Pericardium fibroblast (primary cell): ENCODE data around the gene KIF23. TPM values are rescaled to one million over a fixed set of nuclear protein-coding genes. Genes with fewer than 3 reads are reported as not detected.

Experiments
- total RNA-seq: library from RNA; depleted of rRNA; stranded (reverse); fragments of >200 nt; gene quantifications from 2 replicates; pipeline ENCODE4 v1.2.3, GENCODE V29; 2015

Gene KIF23
- 3.5 and 3.7 TPM in 2 replicates for total RNA-seq

DNA sequence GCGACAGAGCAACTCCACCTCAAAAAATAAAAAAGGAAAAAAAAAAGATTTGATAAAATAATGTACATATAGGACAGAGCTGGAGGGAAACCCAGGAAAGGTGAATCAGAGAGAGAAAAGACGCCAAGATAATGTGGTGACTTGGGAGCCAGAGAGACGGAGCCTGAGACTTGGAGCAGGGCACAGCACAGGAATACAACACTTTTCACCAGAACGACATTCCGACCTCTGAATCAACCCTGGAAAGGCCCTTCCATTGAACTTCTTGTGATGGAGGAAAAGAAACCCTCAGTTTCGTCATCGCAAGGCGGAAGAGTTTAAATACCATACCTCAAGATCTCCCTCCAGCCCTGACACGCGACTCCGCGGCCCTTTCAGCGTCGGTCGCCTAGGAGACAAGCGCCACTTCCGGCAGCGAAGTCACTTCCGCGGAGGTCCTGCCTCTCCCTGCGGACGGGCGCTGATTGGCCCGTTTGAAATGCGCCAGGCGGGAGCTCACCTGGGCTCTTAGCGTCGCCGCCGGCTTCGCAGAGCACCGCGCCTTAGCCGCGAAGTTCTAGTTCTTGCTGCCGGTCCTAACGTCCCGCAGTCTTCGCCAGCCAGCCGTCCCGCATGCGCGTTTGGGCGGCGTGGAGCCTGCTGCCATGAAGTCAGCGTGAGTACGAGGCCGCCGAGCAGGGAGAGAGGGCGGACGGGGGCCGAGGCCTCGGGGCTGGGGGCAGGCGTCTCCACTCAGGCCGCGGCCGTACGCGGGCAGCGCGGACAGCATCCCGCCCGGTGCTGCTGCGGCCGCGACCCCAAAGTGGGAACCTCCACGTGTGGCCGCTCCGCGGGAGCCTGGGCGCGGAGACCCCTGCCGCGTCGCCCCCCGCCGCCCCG is at the start of gene KIF23:
KIF23 (plus strand) TSS at position 528 of the 879 bp plus-strand sequence; CDS start at position 645, 117 bp downstream.

DNA sequence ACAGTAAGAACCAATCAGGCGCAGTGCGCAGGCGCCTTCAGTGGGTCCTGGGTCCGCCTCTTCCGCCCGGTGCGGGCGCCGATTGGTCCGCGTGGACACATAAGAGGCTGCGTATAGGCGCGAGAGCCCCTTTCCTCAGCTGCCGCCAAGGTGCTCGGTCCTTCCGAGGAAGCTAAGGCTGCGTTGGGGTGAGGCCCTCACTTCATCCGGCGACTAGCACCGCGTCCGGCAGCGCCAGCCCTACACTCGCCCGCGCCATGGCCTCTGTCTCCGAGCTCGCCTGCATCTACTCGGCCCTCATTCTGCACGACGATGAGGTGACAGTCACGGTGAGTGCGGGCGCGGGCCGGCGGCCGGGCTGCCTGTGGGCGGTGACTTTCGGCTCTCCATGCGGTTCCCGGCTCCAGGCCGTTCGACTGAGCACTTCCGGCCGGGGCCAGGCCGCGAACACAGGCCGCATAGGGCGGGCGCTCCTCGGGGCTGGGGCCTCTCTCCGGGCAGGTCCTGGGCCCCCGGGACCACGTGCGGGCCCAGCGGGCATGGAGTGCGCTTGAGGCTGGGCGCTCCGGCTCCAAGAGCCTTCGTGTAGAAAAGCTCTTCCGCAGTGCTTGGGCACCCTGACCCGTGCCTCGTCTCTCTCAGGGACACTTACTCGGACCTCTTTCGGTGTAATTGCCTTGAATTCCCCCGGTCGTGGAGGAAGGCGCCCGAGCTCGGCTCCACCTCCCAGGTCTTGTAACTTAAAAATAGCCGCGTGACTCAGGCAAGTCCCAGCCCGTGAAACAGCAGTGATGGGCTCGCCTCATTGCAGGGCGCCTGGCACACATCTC is 38.8 kb downstream of the KIF23 start, which contains the start of gene RPLP1:
RPLP1 (plus strand) TSS at position 127 of the 830 bp plus-strand sequence; CDS start at position 258, 131 bp downstream.

Other genes starting within 250 kb of the KIF23 start
- gene PAQR5, start 115.4 kb upstream of the KIF23 start, total RNA-seq, result 0.17 and 1.3 TPM in 2 replicates
- 1,039 and 1,200 TPM in 2 replicates for gene RPLP1, start 38.5 kb downstream of the KIF23 start, total RNA-seq